Activated naive CD4-positive, alpha-beta T cell treated with anti-CD3 and anti-CD28 coated beads, Interleukin-2, amount 50 U/mL, for 72 hours (primary cell): Measurements from ENCODE around the gene ERO1B. TPM values are rescaled to one million over a fixed set of nuclear protein-coding genes. Genes with fewer than 3 reads are reported as not detected.

Source experiments
- ATAC-seq, 2 donors: fragments of 150-1000 bp; cut with Tn5 transposase; 2 replicates each; pipeline ENCODE4 v1.10.0; 2021; ENCODE audit warnings: mild to moderate bottlenecking in 2 of 2, moderate library complexity in 2 of 2
- DNase-seq, 2 donors: peaks; one replicate each; pipeline ENCODE4 v3.0.0; 2021 to 2022; ENCODE audit warnings: low spot score in 2 of 2
- H3K27ac Mint-ChIP-seq, 2 donors: one replicate each; pipeline ENCODE4 v1.8.0; 2022; ENCODE audit warnings: mild to moderate bottlenecking in 2 of 2, mixed read lengths in 2 of 2
- H3K36me3 Mint-ChIP-seq, 2 donors: one replicate each; pipeline ENCODE4 v1.8.0; 2022; ENCODE audit warnings: mixed read lengths in 2 of 2
- H3K9me3 Mint-ChIP-seq, 2 donors: one replicate each; pipeline ENCODE4 v1.8.0; 2022; ENCODE audit warnings: mixed read lengths in 2 of 2
- total RNA-seq, 2 donors: library from RNA; stranded (reverse); gene quantifications; one replicate each; pipeline ENCODE4 v1.2.3, GENCODE V29; 2022

The ERO1B gene
- total RNA-seq, 2 donors from 2014 or later = 2.8 to 5.0 TPM

DNA sequence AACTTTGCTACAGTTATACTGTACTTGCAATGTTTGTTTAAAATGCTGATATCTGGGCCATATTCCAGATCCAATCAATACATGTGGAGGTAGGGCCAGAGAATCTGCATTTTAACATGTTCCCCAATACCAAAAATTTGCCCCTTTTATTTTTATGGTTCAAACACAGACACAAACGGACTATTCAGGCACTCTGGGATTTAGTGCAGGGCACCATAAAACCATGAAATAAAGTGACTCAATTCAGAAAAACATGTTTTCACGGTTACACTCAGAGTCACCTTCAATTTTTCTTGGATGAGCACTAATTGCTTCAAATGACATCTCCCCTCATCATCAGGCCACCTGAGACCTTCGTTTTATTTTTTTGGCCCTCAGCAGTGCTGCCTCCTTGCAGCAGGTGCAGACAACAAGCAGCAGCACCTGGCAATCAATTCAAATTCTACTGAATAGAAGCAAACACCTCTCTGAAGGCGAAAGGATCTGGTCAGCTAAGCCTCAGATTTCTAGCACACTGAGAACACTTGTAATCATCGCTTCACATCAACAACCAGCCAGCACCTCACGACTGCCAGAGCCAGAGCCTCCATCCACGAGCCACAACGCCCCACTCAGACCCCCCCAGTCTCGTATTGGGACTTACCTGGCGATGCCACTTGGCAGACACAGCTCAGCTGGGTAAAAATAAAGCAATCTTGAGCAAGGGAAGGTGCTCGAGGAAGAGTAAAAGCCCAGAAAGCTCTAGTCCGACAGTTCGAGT is 1.1 kb downstream of the ERO1B start:
- peak overlapping the region; percentile 56 to 73 for H3K27ac Mint-ChIP-seq
- ATAC-seq (no peak), DNase-seq (peak in 1 of 2 donors; percentile 11)
- H3K9me3 Mint-ChIP-seq = peaks cover 0 to 14% of the 10 kb centered on the region in 2 donors
- peaks cover 7 to 29% of the 10 kb centered on the region in 2 donors for H3K36me3 Mint-ChIP-seq

DNA sequence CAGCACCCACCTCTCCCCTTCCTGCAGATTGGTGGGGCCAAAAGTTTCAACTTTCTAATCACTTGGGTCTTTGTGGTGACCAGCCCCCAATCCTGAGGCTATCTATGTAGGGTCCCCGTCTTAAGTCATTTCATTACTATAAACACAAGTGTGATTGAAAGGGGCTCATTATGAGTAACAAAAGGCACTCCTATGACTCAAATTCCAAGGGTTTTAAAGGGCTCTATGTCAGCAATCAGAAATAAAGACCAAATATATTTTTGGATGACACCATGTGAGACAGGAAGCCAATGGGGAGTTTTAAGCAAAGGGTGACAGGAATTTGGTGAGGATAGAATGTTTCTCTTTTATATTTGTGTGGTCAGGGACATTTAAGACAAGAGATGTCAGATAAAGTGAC is 6.2 kb downstream of the ERO1B start:
- peaks cover 0 to 11% of the 10 kb centered on the region in 2 donors for H3K9me3 Mint-ChIP-seq
- DNase-seq (no peak), ATAC-seq (peak; percentile 57 to 77)
- H3K27ac Mint-ChIP-seq = no peak overlapping the region
- H3K36me3 Mint-ChIP-seq = peaks cover 7 to 19% of the 10 kb centered on the region in 2 donors

DNA sequence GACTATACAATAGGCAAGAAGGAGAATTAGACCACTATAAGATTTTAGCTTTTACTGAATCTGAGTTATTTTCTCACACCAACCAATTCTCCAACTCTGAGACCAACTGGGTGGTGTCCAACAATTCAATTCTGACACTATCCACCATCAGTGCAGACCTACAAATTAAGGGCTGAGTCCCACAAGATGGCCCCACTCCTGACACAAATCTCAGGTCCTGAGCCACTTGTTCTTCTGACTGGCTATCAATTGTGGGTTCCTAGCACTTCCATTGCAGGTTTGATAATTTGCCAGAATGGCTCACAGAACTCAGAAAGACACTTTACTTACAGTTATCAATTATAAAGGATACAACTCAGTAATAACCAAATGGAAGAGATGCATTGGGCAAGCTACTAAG is 6.7 kb downstream of the ERO1B start:
- ATAC-seq (no peak), DNase-seq (no peak)
- peaks cover 0 to 11% of the 10 kb centered on the region in 2 donors for H3K9me3 Mint-ChIP-seq
- peaks cover 7 to 19% of the 10 kb centered on the region in 2 donors for H3K36me3 Mint-ChIP-seq
- no peak overlapping the region for H3K27ac Mint-ChIP-seq

DNA sequence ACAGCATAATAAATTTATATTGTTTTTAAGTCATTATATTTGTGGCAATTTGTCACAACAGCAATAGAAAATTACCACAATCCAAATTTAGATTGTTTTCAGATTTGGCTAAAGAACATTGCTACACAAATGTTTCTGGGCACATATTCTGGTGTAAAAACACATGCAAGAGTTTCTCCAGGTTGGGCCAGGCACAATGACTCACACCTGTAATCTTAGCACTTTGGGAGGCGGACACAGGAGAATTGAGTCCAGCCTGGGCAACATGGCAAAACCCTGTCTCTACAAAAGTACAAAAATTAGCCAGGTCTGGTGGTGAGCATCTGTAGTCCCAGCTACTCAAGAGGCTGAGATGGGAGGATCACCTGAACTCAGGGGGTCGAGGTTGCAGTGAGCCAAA is 8.4 kb downstream of the ERO1B start:
- Mint-ChIP-seq H3K36me3 (peaks cover 7 to 19% of the 10 kb centered on the region in 2 donors), H3K27ac (no peak overlapping the region), H3K9me3 (peaks cover 0 to 11% of the 10 kb centered on the region in 2 donors)
- DNase-seq = no peak
- ATAC-seq = no peak

DNA sequence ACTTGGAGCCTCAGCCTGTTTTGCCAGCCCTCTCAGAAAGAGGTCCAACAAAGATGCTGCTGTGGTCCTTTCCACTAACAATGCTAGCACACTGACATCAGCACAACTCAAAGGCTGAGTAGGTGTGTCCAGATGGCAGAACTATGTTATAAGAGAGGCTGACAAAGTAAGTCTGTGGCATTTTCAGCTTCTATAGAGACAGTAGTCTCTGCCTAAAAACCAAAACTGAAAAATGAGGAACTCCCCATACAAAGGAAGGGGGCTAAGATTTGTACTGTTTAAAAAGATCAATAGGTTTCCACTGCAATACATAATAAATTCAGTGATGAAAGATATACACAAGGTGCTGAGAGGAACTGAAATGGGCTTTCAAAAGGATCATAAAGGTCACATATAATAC is 12.3 kb downstream of the ERO1B start:
- no peak for DNase-seq
- peaks cover 0 to 8% of the 10 kb centered on the region in 2 donors for H3K36me3 Mint-ChIP-seq
- H3K27ac Mint-ChIP-seq = no peak overlapping the region
- ATAC-seq = no peak
- H3K9me3 Mint-ChIP-seq = no peaks in the 10 kb centered on the region

DNA sequence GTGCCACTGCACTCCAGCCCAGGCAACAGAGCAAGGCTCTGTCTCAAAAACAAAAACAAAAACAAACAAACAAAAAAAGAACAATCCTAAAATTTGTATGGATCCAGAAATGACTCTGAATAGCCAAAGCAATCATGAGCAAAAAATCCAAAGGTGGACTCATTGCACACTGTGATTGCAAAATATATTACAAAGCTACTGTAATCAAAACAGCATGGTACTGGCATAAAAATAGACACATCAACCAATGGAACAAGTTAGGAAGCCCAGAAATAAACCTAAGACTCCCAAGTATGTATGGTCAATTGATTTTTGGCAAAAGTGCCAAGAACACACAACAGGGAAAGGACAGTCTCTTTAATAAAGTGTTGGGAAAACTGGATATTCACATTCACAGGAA is 19.9 kb downstream of the ERO1B start:
- H3K27ac Mint-ChIP-seq = no peak overlapping the region
- peaks cover 32 to 33% of the 10 kb centered on the region in 2 donors for H3K9me3 Mint-ChIP-seq
- H3K36me3 Mint-ChIP-seq = peaks cover 49 to 51% of the 10 kb centered on the region in 2 donors
- DNase-seq (no peak), ATAC-seq (no peak)

DNA sequence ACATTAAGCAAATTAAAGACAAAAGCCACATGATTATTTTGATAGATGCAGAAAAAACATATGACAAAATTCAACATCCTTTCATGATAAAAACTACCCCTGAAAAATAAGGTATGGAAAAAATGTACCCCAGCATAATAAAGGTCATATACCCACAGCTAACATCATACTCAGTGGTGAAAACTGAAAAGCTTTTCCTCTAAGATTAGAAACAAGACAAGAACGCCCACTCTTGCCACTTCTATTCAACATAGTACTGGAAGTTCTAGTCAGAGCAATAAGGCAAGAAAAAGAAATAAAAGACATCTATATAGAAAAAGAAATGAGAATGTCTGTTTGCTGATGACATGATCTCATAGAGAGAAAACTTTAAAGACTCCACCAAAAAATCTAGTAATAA is 20.7 kb downstream of the ERO1B start:
- Mint-ChIP-seq H3K9me3 (peaks cover 32 to 33% of the 10 kb centered on the region in 2 donors), H3K27ac (peak overlapping the region in 1 of 2 donors; percentile 15)
- no peak for ATAC-seq

DNA sequence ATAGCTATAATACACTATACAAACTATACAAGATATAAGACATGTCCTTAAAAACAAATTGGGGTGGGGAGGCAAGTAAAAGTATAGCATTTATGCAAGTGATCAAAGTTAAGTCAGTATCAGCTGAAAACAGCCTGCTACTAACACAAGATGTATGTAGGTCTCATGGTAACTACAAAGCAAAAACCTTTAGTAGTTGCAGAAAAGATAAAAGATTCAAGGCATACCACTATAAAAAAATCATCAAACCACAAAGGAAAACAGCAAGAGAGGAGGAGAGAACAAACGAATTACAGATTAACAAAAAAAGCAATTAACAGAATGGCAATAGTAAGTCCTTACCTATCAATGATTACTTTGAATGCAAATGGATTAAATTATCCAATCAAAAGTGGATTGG is 22.7 kb downstream of the ERO1B start:
- no peak for ATAC-seq
- no peak for DNase-seq
- H3K9me3 Mint-ChIP-seq = peaks cover 32 to 33% of the 10 kb centered on the region in 2 donors
- peaks cover 45 to 51% of the 10 kb centered on the region in 2 donors for H3K36me3 Mint-ChIP-seq
- H3K27ac Mint-ChIP-seq = no peak overlapping the region

More for the DNA sequence above, 20.7 kb downstream of the ERO1B start:
- H3K36me3 Mint-ChIP-seq = peaks cover 45 to 51% of the 10 kb centered on the region in 2 donors
- no peak for DNase-seq

DNA sequence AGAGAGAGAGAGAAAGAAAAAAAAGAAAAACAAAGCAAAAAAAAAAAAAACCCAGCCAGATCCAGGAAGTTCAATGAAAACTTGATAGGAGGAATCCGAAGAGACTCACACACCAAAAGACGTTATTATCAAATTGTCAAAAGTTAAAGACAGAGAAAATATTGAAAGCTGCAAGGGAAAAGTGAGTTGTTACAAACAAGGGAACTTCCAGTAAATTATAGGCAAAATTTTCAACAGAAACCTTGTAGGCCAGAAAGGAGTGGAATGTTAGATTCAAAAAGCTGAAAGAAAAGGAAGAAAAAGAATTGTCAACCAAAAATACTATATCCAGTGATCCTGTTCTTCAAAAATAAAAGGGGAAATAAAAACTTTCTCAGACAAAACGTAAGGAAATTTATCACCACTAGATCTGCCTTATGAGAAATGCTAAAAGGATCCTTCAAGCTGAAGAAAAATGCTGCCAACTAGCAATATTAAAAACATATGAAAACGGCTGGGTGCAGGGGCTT is 23.6 kb downstream of the ERO1B start:
- DNase-seq = no peak
- no peak for ATAC-seq
- Mint-ChIP-seq H3K27ac (no peak overlapping the region), H3K9me3 (peaks cover 32 to 33% of the 10 kb centered on the region in 2 donors), H3K36me3 (peaks cover 44 to 49% of the 10 kb centered on the region in 2 donors)

DNA sequence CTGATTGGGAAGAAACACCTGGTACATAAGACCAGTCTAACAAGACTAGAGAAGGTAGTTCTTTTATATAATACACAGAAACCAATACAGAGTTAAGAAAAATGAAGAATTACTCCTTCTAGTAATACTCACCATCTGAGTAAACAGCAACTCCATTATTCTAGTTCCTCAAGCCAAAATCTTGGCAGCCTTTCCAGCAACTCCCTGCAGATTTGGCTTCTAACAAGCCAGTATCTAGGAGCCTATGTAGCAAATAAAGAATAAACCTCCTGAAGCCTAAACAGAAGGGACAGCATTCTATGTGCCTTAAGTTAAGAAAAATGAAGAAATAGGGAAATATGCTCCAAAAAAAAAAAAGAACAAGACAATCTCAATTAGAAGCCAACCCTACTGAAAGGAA is 24.5 kb downstream of the ERO1B start:
- ATAC-seq (no peak), DNase-seq (no peak)
- Mint-ChIP-seq H3K36me3 (peaks cover 35 to 40% of the 10 kb centered on the region in 2 donors), H3K9me3 (peaks cover 30 to 33% of the 10 kb centered on the region in 2 donors), H3K27ac (no peak overlapping the region)

DNA sequence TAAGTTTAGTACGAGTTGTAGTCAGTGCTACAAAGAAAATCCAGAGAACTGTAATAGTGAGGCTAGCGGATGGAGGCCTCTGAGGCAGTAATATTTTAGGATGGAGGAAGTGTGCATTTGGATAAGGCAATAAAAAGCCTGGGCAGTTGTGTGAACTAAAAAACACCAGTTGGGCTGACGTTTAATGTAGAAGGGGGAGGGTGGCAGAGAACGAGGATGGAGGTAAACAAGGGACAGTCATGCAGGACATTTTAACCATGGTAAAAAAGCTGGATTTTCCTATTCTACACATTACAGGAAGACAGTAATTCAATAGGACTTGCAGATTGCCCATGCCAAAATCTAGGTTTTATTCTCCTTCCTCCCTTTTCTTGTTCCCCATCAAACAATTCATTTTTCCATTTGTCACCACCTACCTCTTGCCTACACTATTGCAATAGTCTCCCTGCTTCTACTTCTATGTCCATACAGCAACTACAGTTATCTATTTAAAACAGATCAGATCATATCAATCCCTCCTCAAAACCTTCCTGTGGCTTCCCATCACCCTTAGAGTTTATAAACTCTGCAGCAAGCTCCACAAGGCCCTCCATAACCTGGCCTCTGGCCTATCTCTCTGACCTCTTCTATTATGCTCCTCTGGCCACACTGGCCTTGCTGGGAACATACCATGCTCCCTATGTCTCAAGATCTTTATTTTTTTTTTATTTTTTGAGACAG is 27.7 kb downstream of the ERO1B start:
- H3K36me3 Mint-ChIP-seq = peaks cover 10 to 14% of the 10 kb centered on the region in 2 donors
- H3K27ac Mint-ChIP-seq = no peak overlapping the region
- DNase-seq = no peak
- H3K9me3 Mint-ChIP-seq = peaks cover 10 to 15% of the 10 kb centered on the region in 2 donors
- ATAC-seq = no peak

DNA sequence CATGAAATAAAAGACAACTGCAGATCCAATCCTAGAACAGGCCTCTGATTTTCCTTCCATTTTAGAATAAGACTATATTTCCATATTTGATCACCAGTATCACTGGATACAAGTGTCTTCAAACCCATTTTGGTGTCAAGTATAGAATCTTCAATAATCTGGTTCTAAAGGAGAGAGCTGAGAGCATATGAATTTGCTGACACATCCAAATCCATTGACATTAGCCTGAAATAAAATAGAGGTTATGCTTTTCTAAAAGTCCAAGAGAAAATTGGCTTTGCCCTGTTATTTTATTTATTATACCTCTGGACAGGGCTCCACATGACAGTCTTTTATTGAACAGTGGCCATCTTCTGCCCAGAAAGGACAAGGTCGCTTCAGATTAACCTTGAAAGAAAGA is 28.6 kb downstream of the ERO1B start:
- Mint-ChIP-seq H3K27ac (no peak overlapping the region), H3K36me3 (peaks cover 10% of the 10 kb centered on the region in 2 donors), H3K9me3 (peaks cover 7 to 10% of the 10 kb centered on the region in 2 donors)
- DNase-seq (no peak), ATAC-seq (no peak)

DNA sequence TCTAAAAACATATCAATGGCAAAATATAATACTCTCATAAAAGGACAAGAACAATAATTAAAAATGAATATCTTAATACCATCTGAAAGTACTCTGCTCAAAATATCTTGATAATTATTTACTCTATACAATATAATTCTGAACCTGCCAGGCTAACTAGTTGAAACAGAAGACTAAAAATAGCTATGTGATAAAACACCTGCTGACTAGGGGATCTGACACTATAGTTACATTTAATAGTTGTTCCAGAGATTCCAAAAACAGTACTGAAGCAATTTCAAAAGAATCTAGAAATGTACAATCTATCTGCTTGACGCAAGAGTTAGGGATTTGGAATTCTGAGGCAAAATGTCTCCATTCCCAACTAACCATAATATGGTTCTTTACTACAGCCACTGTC is 30.2 kb downstream of the ERO1B start:
- no peaks in the 10 kb centered on the region for H3K9me3 Mint-ChIP-seq
- no peak for ATAC-seq
- H3K36me3 Mint-ChIP-seq = peaks cover 0 to 6% of the 10 kb centered on the region in 2 donors
- DNase-seq = no peak
- H3K27ac Mint-ChIP-seq = no peak overlapping the region

DNA sequence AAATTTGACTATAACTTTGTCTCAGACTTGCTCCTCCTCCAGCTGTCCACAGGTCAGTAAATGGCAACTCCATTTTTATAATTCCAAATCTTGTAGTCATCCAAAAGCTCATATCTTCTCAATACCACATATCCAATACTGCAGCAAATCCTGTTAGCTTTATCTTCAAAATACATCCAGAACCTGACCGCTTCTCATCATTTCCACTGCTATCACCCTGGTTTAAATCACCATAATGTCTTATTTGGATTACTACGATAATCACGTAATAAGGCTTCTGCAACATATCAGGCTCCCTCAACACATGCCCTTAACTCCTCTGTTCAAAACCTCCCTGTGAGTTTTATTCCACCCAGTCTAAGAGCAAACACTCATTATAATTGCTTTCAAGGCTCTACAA is 34.5 kb downstream of the ERO1B start:
- no peaks in the 10 kb centered on the region for H3K9me3 Mint-ChIP-seq
- ATAC-seq (no peak), DNase-seq (no peak)
- H3K36me3 Mint-ChIP-seq = peaks cover 0 to 9% of the 10 kb centered on the region in 2 donors
- H3K27ac Mint-ChIP-seq = no peak overlapping the region

DNA sequence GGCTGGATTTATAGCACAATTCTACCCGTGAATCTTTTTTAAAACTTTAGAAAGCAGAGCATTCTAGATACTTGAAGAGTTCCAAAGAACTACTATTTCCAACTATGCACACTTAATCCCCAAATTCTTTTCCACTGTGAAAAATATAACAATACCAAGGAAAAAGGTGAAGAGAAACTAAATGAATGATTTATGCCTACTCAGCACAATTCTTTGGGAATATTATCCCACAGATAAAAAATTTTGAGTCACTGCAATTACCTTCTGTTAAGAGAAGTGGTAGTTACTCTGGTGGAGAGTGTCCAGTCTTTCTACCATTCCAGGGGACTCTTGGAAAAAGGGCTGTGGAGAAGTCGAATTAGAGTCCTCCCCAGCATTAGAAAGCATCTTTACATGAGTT is 39.2 kb downstream of the ERO1B start:
- DNase-seq (no peak), ATAC-seq (no peak)
- Mint-ChIP-seq H3K9me3 (no peaks in the 10 kb centered on the region), H3K36me3 (peaks cover 0 to 10% of the 10 kb centered on the region in 2 donors), H3K27ac (no peak overlapping the region)

DNA sequence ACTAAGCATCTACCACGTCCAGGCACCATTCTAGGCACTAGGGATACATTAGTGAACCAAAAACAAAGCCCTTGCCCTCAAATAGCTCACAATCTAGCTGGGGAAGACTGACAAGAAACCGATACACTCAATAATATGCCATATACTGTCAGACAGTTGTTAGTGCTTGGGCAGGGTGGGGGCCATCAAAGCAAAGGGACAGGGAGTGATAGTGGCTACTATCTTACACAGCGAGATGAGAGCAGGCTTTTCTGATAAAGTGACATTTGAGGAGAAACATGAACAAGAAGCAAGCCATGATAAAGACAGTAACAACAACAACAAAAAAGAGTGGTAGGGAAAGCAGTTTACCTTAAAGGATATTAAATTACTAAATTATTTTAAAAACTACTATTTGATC is 41.1 kb downstream of the ERO1B start:
- H3K36me3 Mint-ChIP-seq = peaks cover 0 to 5% of the 10 kb centered on the region in 2 donors
- ATAC-seq (no peak), DNase-seq (no peak)
- peak overlapping the region in 1 of 2 donors; percentile 5 for H3K27ac Mint-ChIP-seq
- no peaks in the 10 kb centered on the region for H3K9me3 Mint-ChIP-seq

DNA sequence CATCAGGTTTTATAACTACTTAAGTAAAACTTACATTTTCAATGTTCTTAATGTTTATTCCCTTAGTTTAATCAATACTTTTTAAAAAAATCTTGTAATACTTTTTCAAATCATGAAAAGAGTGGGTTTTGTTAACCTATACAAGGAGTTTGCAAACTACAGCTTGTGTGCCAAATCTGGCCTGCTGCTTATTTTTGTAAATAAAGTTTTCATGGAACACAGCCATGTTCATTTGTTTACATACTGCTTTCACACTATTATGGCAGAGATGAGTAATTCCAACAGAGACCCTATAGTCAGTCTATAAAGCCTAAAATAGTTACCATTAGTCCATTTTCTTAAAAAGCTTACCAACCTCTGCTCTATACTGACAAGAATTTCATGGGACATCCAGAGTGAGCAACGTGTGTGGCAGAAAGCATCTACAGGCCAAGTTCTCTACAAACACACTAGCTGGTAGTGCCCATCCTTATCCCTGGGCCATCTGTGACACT is 42.6 kb downstream of the ERO1B start:
- H3K27ac Mint-ChIP-seq = no peak overlapping the region
- H3K36me3 Mint-ChIP-seq = peaks cover 0 to 5% of the 10 kb centered on the region in 2 donors
- ATAC-seq (no peak), DNase-seq (no peak)
- H3K9me3 Mint-ChIP-seq = no peaks in the 10 kb centered on the region
